Activated gamma-delta T cell (primary cell): ENCODE measurements around the gene SPR.

ENCODE experiments used
- DNase-seq: peaks from one replicate; lab custom pipeline; 2025; lab: John Stamatoyannopoulos, UW

SPR gene

GRCh38 chr2:72915320-72915906 is 28.2 kb downstream of the SPR start:
- DNase-seq: no peak

- DNase-seq: peak; percentile 30
Measured at GRCh38 chr2:72915907-72916742, 28.9 kb downstream of the SPR start.

DNA sequence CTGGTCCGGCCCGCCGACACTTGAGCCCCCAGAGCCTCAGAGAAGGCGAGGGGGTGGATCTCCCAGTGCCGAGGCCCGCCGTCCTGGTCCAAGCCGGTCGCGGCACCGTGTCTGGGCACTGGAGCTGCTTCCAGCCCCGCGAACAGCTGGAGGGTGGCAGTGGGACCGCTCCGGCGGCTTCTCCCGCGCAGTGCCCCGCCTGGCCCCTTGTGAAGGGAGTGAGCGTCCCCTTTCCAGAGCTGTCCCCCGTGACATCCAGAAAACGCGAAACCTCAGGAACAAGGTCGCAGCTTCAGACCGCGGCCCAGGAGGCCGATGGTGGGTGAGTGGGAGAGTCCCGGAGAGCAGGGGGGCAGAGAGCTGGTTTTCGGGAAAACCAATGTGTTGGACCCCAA is 29.5 kb downstream of the SPR start:
- DNase-seq: no peak

DNA sequence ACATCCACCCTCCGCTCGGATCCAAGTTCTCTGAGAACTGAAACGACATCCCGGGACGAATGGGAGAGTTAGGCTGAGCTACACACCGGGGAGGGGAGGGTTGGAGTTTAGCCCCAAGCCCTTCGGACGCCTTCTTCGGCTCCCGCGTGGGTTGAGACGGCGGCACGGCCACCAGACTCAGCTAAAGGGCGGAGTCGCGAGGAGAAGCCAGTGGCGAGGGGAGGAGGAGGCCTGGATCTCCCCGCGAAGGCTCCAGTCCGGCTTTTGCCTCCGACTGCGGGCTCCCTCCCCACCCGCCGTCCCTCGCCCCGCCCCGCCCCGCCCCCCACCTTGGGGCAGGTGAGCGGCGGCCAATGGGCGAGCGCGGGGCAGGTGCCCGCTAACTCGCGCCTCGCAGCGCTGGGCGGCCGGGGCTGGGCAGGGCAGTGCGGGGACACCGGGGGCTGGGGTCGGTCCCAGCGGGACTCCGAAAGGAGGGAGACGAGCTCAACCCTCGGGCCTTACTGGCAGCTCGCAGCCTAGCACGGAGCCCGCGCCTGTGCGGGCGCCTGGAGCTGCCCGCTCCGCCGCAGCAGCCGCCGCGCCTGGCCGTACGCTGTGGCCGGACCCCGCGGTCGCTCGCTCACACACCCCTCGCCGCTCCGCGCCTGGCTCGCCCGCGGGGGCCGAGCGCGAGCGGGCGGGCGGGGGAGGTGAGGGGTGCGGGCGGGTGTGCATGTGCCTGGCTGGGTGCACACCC is 30.1 kb downstream of the SPR start, which contains the start of gene EMX1:
TSS of gene EMX1 (plus strand) at position 382 of the 739 bp plus-strand sequence. CDS start at position 716, 334 bp downstream.
- DNase-seq: peak; percentile 26

GRCh38 chr2:72917877-72918553 is 30.8 kb downstream of the SPR start:
- DNase-seq: no peak

- DNase-seq: no peak
Measured at GRCh38 chr2:72919414-72920317, 32.5 kb downstream of the SPR start.

- DNase-seq: no peak
Measured at GRCh38 chr2:72920318-72921087, 33.3 kb downstream of the SPR start.

DNA sequence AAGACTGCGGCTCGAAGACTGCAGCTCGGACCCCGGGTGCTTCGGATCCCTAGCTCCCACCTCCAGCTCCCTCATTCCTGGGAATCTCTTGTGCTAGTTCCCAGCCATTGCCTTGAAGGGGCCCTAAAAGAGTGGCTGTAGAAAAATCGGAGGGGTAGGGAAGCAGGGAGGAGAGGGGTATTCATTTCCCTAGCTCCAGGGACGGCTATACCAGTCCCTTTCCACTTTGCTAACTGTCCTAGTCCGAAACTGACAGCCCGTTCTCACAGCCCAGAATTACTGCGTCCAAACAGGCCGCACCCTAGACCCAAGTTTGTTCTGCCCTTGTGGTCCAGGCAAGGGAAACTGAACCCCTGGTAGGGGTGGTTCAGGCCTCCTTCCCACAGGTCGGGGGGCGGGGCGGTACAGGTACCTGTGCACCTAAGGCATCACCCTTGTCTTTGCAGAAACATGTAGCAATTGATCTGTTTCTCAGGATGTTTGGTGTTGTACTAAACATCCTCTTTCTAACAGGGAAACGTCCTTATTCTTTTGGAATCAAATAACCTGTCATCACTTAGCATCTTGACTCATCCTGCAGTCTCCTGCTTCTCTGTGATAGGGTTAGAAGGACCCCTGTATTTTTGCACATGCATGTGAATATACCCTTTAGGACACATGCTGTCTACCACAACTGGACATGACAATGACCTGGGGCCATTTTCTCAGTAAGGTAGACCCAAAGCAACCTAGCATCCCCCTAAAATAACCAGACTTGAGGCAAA is 34.1 kb downstream of the SPR start:
- DNase-seq: no peak

- no peak for DNase-seq
Measured at GRCh38 chr2:72921853-72922252, 34.6 kb downstream of the SPR start.

DNA sequence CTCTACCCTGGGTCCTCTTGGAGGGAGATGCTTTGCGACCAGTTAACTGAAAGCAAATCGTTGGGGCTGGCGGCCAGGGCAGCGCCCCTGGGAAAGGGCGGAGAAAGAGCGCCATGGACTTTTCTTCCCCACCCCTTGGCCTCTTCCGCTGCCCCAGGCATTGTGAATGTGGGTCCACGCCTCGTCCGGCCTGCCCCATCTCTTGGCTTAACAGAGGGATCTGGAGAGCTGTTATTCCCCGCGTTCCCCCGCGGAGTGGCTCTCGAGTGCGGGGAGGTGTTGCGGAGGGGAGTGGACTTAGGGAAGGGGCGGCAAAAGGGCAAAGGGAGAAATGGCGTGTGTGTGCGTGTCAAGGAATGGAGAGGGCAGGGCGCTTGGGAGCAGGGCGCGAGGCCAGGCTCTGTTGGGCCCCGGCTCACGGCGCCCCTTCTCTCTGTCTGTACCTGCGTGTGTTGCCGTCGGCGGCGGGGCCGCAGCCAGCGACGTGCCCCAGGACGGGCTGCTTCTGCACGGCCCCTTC is 36.7 kb downstream of the SPR start:
- no peak for DNase-seq

DNA sequence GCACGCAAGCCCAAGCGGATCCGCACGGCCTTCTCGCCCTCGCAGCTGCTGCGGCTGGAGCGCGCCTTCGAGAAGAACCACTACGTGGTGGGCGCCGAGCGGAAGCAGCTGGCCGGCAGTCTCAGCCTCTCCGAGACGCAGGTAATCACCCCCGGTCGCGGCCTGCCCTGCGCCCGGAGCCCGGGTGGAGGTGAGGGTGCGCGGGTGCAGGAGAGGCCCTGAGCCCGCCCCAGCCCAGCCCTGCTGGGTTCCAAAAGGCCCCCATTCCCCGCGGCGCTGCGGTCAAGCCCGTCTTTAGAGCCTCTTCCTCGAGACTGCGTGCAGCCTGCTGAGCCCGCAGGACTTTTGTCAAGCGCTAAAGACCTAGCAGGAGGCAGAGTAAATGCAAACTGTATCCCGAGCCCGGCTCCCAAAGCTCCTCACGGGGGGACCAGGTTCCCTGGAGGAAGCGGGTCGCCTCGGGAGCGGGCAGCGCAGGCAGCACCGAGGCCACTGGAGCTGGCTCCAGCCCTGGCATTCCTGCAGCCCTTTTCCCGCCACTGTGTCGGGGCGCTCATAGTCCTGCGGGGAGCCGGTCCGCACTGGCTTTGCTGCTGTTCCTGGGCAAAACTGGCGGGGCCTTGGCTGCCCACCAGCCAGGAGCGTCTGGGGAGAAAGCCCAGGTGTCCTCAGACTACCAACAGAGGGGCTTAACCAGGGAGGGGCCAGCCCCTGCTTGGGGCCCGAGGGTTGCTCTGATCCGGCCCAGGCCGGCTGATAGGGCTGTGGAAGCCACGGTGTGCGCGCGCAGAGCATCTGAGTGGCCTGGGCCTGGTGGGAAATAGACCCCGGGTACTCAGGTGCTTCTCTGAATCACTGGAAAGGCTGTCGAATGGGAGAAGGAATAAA is 37.4 kb downstream of the SPR start:
- DNase-seq: no peak

- DNase-seq: no peak
Measured at GRCh38 chr2:72925328-72925943, 38.2 kb downstream of the SPR start.

DNA sequence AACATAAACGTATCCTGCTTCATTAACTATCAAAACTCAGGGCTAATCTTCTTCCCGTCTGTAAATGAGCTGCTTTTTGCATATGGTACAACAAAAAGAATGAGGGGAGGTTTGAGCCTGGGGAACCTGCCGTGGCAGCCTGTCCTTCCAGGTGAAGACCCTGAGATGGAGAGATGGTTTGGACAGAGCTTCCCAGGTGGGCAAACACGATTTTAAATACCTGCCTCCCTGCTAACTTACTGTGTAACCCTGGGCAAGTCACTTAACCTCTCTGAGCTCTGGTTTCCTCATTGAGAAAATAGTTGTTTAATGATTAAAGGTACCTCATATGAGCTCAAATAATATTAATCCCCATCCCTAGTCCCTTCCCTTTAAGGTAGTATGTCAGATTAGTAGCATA is 39.2 kb downstream of the SPR start:
- no peak for DNase-seq

DNA sequence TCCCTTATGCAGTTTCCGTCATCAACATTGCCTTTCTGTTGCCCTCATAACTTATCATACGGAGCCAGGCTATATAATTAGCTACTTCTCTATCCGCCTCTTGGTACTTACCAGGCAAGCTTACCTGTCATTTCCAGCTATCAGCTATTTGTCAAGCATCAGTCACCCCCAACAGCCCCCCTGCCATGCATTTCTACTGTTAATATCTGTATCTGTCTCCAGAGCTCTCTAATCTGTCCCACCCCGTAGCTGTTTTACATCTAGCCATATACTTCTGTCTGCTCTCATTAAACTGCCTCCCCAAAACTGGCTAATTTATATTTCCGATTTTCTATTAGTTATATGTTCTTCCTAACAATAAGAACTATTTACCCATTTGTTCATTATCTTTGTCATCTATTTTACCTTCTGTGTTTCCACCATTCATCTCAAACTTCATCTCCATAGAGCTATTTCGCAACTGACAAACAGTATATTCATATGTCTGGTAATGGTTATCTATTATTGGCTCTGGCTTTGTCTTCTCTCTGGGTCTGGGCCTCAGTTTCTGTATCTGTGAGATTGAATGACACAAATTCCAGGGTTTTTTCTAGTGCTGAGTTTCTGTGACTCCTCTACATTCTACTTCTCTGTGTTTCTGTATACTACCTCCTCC is 39.7 kb downstream of the SPR start:
- DNase-seq: no peak

DNA sequence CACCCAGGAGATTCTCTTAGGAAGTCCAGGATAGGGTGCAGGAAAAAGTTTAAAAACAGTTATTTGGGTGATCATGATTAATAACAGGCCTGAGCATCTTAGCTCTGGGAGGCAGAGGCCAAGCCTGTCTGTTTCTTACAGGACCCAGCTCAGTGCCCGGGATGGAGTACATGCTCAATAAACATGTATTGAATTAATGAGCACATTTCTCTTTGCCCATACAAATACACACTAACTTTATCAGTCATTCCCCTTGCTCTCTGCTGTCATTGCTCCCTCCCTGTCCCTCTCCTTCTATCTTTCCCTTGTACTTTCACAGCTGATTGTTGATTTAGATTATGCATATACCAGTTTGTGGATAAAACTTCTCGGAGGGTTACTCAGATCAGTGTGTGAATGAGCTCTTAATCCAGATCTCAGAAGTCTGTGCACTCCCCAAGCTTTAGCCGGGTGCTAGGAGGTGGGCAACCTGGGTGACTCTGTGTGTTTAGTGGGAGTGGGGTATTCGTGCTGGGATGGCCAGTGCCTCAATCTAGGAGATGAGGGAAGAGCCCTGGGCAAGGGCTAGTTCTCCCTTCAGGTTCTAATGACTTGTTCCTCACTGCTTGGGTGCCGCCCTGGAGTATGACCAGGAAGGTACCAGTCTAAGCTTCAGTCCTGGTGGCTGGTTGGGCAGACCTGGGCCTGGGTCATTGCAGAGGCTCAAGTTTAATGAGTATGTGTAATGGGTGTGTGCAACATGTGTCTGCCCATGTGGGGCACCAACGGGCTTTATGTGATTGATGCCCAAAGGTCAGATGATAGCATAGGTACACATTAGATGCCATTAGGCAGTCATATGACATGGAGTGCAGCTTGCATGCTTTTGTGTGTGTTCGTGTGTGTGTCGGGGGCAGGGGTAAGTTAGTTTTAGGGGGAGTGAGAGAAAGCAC is 40.7 kb downstream of the SPR start:
- DNase-seq: no peak

GRCh38 chr2:72929010-72929409 is 41.8 kb downstream of the SPR start:
- no peak for DNase-seq
